PC-9 (cell line): Measurements from ENCODE around the gene ZNF423. TPM values are rescaled to one million over a fixed set of nuclear protein-coding genes. Genes with fewer than 3 reads are reported as not detected.

ENCODE experiments used
- BruUV-seq: library from RNA; stranded (reverse); fragments of 400-500 nt; replicated peaks from 2 replicates; lab custom pipeline; 2021; lab: Mats Ljungman, UMichigan
- CTCF ChIA-PET: fragments of 300-600 bp; sonication (Branson Sonifier 250); formaldehyde crosslinking; loops from one replicate; lab custom pipeline; 2022; ENCODE audit warnings: antibody characterized with exemption; lab: Charles Lee
- POLR2A ChIA-PET: fragments of 300-600 bp; sonication (Branson Sonifier 250); formaldehyde crosslinking; loops from one replicate; lab custom pipeline; 2022; ENCODE audit warnings: antibody characterized with exemption; ENCODE audit not compliant: unreplicated experiment; lab: Charles Lee
- DNase-seq, 2 experiments: peaks; one replicate each; pipeline versions ENCODE4 v3.0.0 to v3.0.0-alpha.2; 2015 to 2022; ENCODE audit warnings: mixed read lengths in 1 of 2
- H2AFZ ChIP-seq: fragments of 200-600 bp; sonication (generic); 2 replicates; pipeline ENCODE4 v1.8.1; 2017; ENCODE audit warnings: antibody characterized with exemption
- H3F3A ChIP-seq: fragments of 200-600 bp; sonication (generic); 2 replicates; pipeline ENCODE4 v1.8.1; 2017; ENCODE audit warnings: antibody characterized with exemption, mild to moderate bottlenecking, low read depth; ENCODE audit not compliant: insufficient read depth
- H3K27ac ChIP-seq: fragments of 200-600 bp; sonication (generic); 2 replicates; pipeline ENCODE4 v1.6.1; 2016; ENCODE audit warnings: mixed run types
- H3K27me3 ChIP-seq: fragments of 200-600 bp; sonication (generic); 2 replicates; pipeline ENCODE4 v1.6.1; 2016; ENCODE audit warnings: low read depth, mixed run types; ENCODE audit not compliant: insufficient read depth
- H3K36me3 ChIP-seq: fragments of 200-600 bp; sonication (generic); 2 replicates; pipeline ENCODE4 v1.6.1; 2016; ENCODE audit warnings: low read depth, mixed run types
- H3K4me1 ChIP-seq: fragments of 200-600 bp; sonication (generic); replicated peaks from 2 replicates; pipeline ENCODE4 v1.6.1; 2016; ENCODE audit warnings: mixed run types; ENCODE audit not compliant: insufficient read depth
- H3K4me2 ChIP-seq: fragments of 200-600 bp; sonication (generic); 2 replicates; pipeline ENCODE4 v1.6.1; 2017; ENCODE audit warnings: mixed run types
- H3K4me3 ChIP-seq: fragments of 200-600 bp; sonication (generic); 2 replicates; pipeline ENCODE4 v1.6.1; 2016; ENCODE audit warnings: mixed run types
- H3K79me2 ChIP-seq: fragments of 200-600 bp; sonication (generic); 2 replicates; pipeline ENCODE4 v1.6.1; 2017; ENCODE audit warnings: low read depth, mixed run types
- H3K9me2 ChIP-seq: fragments of 200-600 bp; sonication (generic); 2 replicates; pipeline ENCODE4 v1.8.1; 2017; ENCODE audit warnings: mild to moderate bottlenecking; ENCODE audit not compliant: insufficient read depth
- H3K9me3 ChIP-seq: fragments of 200-600 bp; sonication (generic); 2 replicates; pipeline ENCODE4 v1.8.1; 2016; ENCODE audit warnings: low read depth; ENCODE audit not compliant: insufficient read depth
- H4K20me1 ChIP-seq: fragments of 200-600 bp; sonication (generic); 2 replicates; pipeline ENCODE4 v1.8.1; 2017; ENCODE audit not compliant: insufficient read depth
- CTCF ChIP-seq: fragments of 200-600 bp; sonication (generic); conservative IDR thresholded peaks from 2 replicates; pipeline ENCODE4 v1.6.1; 2017; ENCODE audit warnings: mixed run types, antibody characterized with exemption, mild to moderate bottlenecking, moderate library complexity
- EZH2 ChIP-seq: fragments of 200-600 bp; sonication (generic); IDR thresholded peaks from 2 replicates; pipeline ENCODE4 v1.8.0; 2017; ENCODE audit warnings: antibody characterized with exemption, low read depth
- intact Hi-C: fragments of 100-400 bp; cut with micrococcal nuclease; formaldehyde crosslinking; loops from one replicate; pipeline ENCODE4 v1.10.0; 2022; ENCODE audit not compliant: unreplicated experiment
- total RNA-seq: library from RNA; stranded (reverse); gene quantifications from 2 replicates; pipeline ENCODE4 v1.2.3, GENCODE V29; 2021

Gene ZNF423
- total RNA-seq, 1 experiment from 2014 or later = not detected

DNA sequence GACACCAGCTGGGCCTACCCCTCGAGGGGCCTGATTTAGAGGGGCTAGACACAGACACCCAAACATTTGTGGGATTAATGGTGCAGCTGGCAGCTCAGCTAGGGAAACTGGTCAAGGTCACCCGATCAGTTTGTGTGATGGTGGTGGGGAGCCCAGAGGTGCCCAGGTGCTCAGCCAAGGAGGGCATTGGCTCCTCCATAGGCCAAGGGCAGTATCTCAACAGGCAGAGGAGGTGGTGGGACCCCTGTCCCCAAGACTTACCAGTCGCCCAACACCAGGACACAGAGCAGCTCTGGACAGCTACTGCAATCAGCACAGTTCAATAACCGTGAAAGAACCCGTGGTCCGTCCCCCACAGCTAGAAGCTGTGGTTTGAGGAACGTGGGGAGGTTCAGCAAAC is 361.4 kb downstream of the ZNF423 start:
- H3K79me2 ChIP-seq = no peaks in the 10 kb centered on the region
- CTCF ChIA-PET = no interaction called here
- H2AFZ ChIP-seq = no peak overlapping the region
- H3K27me3 ChIP-seq = peaks cover 41% of the 10 kb centered on the region
- no peaks in the 10 kb centered on the region for H3K9me3 ChIP-seq
- no peak for DNase-seq
- no peaks in the 10 kb centered on the region for H3K4me1 ChIP-seq
- no peaks in the 10 kb centered on the region for H3K36me3 ChIP-seq
- no peaks in the 10 kb centered on the region for H3K9me2 ChIP-seq
- intact Hi-C loops = no loop called here
- no peaks in the 10 kb centered on the region for H3F3A ChIP-seq
- BruUV-seq = no TSS peak
- H4K20me1 ChIP-seq = no peaks in the 10 kb centered on the region
- H3K27ac ChIP-seq = no peak overlapping the region
- H3K4me3 ChIP-seq = no peak overlapping the region
- no peak for TF ChIP-seq EZH2
- no peak for TF ChIP-seq CTCF
- POLR2A ChIA-PET = no interaction called here
- no peak overlapping the region for H3K4me2 ChIP-seq

- no peaks in the 10 kb centered on the region for H3F3A ChIP-seq
- no peak overlapping the region for H3K4me2 ChIP-seq
- no peaks in the 10 kb centered on the region for H3K36me3 ChIP-seq
- no peak for TF ChIP-seq EZH2
- TF ChIP-seq CTCF = no peak
- H3K9me2 ChIP-seq = no peaks in the 10 kb centered on the region
- no peak for DNase-seq
- H3K9me3 ChIP-seq = no peaks in the 10 kb centered on the region
- H3K79me2 ChIP-seq = no peaks in the 10 kb centered on the region
- ChIA-PET POLR2A (no interaction called here), CTCF (no interaction called here)
- peaks cover 41% of the 10 kb centered on the region for H3K27me3 ChIP-seq
- no peak overlapping the region for H3K4me3 ChIP-seq
- no TSS peak for BruUV-seq
- H4K20me1 ChIP-seq = no peaks in the 10 kb centered on the region
- no peak overlapping the region for H2AFZ ChIP-seq
- intact Hi-C loops = no loop called here
- no peaks in the 10 kb centered on the region for H3K4me1 ChIP-seq
- no peak overlapping the region for H3K27ac ChIP-seq
Measured at GRCh38 chr16:49493836-49494235, 362.1 kb downstream of the ZNF423 start.

DNA sequence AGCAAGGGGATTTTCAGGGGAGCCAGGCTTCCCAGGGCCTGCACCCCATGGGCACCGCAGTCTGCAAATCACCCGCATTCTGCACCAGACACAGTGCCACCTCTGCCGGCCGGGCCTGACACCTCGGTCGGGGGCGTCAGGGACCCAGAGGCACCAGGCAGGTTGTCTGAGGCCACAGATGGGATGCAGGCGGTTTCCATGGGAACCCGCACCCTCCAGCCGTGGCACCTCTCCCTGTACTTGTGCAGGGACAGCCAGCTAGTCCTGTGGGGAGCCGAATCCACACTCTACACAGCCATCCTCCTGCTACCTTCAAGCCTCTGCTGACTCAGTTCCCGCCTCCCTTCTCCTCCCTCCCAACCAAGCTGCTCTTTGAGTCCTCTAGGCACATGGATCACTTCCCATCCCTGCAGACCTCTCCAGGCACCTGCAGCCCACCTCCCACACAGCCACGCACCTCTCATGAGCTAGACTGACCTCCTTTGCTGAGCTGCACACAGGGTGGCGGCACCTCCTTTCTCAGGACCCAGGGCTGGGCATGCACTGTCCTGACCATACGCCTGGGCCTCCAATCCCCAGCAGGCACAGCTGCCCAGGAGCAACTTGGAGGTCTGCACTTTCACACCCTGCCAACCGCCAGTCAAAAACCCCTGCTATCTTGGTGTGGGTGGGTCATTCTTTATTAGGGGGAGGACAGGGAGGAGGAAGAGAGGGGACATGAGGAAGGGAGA is 362.9 kb downstream of the ZNF423 start:
- no peak for DNase-seq
- no peak overlapping the region for H2AFZ ChIP-seq
- TF ChIP-seq EZH2 (no peak), CTCF (no peak)
- no TSS peak for BruUV-seq
- H3F3A ChIP-seq = no peaks in the 10 kb centered on the region
- H3K4me1 ChIP-seq = no peaks in the 10 kb centered on the region
- no peaks in the 10 kb centered on the region for H3K9me3 ChIP-seq
- no peaks in the 10 kb centered on the region for H3K36me3 ChIP-seq
- no peaks in the 10 kb centered on the region for H3K79me2 ChIP-seq
- peaks cover 42% of the 10 kb centered on the region for H3K27me3 ChIP-seq
- no peaks in the 10 kb centered on the region for H3K9me2 ChIP-seq
- intact Hi-C loops = no loop called here
- ChIA-PET POLR2A (no interaction called here), CTCF (no interaction called here)
- no peak overlapping the region for H3K4me3 ChIP-seq
- H3K27ac ChIP-seq = no peak overlapping the region
- no peaks in the 10 kb centered on the region for H4K20me1 ChIP-seq
- no peak overlapping the region for H3K4me2 ChIP-seq
